GM12873 (cell line): Measurements from ENCODE around the gene BST1.
A peak's percentile ranks its signal among the peaks of the same experiment; 100 is the strongest.

Experiments
- CTCF ChIP-seq: IDR thresholded peaks from 2 replicates; pipeline ENCODE4 v1.5.1; 2012; ENCODE audit warnings: low read depth, mild to moderate bottlenecking, moderate library complexity, low read length, control low read depth; ENCODE audit not compliant: insufficient read depth; ENCODE audit errors: missing control alignments

BST1 gene

GRCh38 chr4:15718959-15719358, 16.1 kb downstream of the BST1 start:
- no peak for TF ChIP-seq CTCF

- no peak for TF ChIP-seq CTCF
Measured at GRCh38 chr4:15719506-15719905, 16.6 kb downstream of the BST1 start.

- no peak for TF ChIP-seq CTCF
Measured at GRCh38 chr4:15720851-15721250, 18.0 kb downstream of the BST1 start.

GRCh38 chr4:15725608-15726007, 22.7 kb downstream of the BST1 start:
- no peak for TF ChIP-seq CTCF

- peak; percentile 68 for TF ChIP-seq CTCF
Measured at GRCh38 chr4:15729910-15730533, 27.2 kb downstream of the BST1 start.

- TF ChIP-seq CTCF = no peak
Measured at GRCh38 chr4:15735536-15735935, 32.7 kb downstream of the BST1 start.

- TF ChIP-seq CTCF = no peak
Measured at GRCh38 chr4:15736514-15737050, 33.7 kb downstream of the BST1 start.
